RWPE2 (cell line): ENCODE measurements around the gene STX8.

ENCODE experiments used
- ATAC-seq: fragments of 200-7000 bp; cut with Tn5 transposase; 3 replicates; pipeline ENCODE4 v1.9.1; 2021; ENCODE audit warnings: low read depth
- DNase-seq: peaks from one replicate; pipeline ENCODE4 v3.0.0-alpha.2; 2020; ENCODE audit warnings: low spot score
- H3K27ac ChIP-seq: fragments of 450-650 bp; 2 replicates; pipeline ENCODE4 v1.5.1; 2017; ENCODE audit warnings: mild to moderate bottlenecking; ENCODE audit not compliant: poor library complexity, severe bottlenecking
- H3K27me3 ChIP-seq: fragments of 250-450 bp; sonication (Bioruptor Pico); 2 replicates; pipeline ENCODE4 v1.5.1; 2021; ENCODE audit warnings: mild to moderate bottlenecking, moderate library complexity; ENCODE audit not compliant: insufficient read depth, poor library complexity, severe bottlenecking
- H3K36me3 ChIP-seq: fragments of 250-450 bp; sonication (Bioruptor Pico); 2 replicates; pipeline ENCODE4 v1.5.1; 2020; ENCODE audit warnings: low read depth, mild to moderate bottlenecking, moderate library complexity
- H3K4me1 ChIP-seq: fragments of 250-450 bp; sonication (Bioruptor Pico); 2 replicates; pipeline ENCODE4 v1.5.1; 2021; ENCODE audit warnings: mild to moderate bottlenecking, moderate library complexity; ENCODE audit not compliant: insufficient read depth, poor library complexity, severe bottlenecking
- H3K4me3 ChIP-seq: fragments of 250-450 bp; sonication (Bioruptor Pico); 2 replicates; pipeline ENCODE4 v1.5.1; 2021; ENCODE audit warnings: mild to moderate bottlenecking, moderate library complexity; ENCODE audit not compliant: severe bottlenecking
- H3K9me3 ChIP-seq: fragments of 250-450 bp; sonication (Bioruptor Pico); 2 replicates; pipeline ENCODE4 v1.5.1; 2021; ENCODE audit warnings: mild to moderate bottlenecking, moderate library complexity; ENCODE audit not compliant: severe bottlenecking
- CTCF ChIP-seq: fragments of 450-650 bp; IDR thresholded peaks from one replicate; pipeline ENCODE4 v1.5.1; 2017; ENCODE audit warnings: mild to moderate bottlenecking, moderate library complexity; ENCODE audit not compliant: poor library complexity, severe bottlenecking

The STX8 gene

GRCh38 chr17:9249245-9249953 is 326.2 kb downstream of the STX8 start:
- no peak for TF ChIP-seq CTCF
- Histone ChIP-seq H3K27me3 (no peaks in the 10 kb centered on the region), H3K4me3 (no peak overlapping the region), H3K36me3 (no peaks in the 10 kb centered on the region), H3K27ac (no peak overlapping the region), H3K4me1 (no peaks in the 10 kb centered on the region), H3K9me3 (no peaks in the 10 kb centered on the region)
- ATAC-seq = no peak
- DNase-seq = no peak

- Histone ChIP-seq H3K36me3 (no peaks in the 10 kb centered on the region), H3K4me3 (no peak overlapping the region), H3K27ac (no peak overlapping the region), H3K4me1 (no peaks in the 10 kb centered on the region), H3K9me3 (no peaks in the 10 kb centered on the region), H3K27me3 (no peaks in the 10 kb centered on the region)
- no peak for DNase-seq
- ATAC-seq = no peak
- no peak for TF ChIP-seq CTCF
Observed at GRCh38 chr17:9247401-9247938, 328.1 kb downstream of the STX8 start.

- ATAC-seq (no peak), DNase-seq (no peak)
- Histone ChIP-seq H3K27me3 (no peaks in the 10 kb centered on the region), H3K27ac (no peak overlapping the region), H3K4me3 (no peak overlapping the region), H3K9me3 (no peaks in the 10 kb centered on the region), H3K36me3 (no peaks in the 10 kb centered on the region), H3K4me1 (no peaks in the 10 kb centered on the region)
- TF ChIP-seq CTCF = no peak
Observed at GRCh38 chr17:9244066-9245052, 331.3 kb downstream of the STX8 start.

GRCh38 chr17:9242983-9243382 is 332.6 kb downstream of the STX8 start:
- Histone ChIP-seq H3K4me1 (no peaks in the 10 kb centered on the region), H3K9me3 (no peaks in the 10 kb centered on the region), H3K36me3 (no peaks in the 10 kb centered on the region), H3K27ac (no peak overlapping the region), H3K4me3 (no peak overlapping the region), H3K27me3 (no peaks in the 10 kb centered on the region)
- no peak for TF ChIP-seq CTCF
- DNase-seq (no peak), ATAC-seq (no peak)
